GM23338 (cell line): ENCODE data around the gene CTNNA2. TPM values are rescaled to one million over a fixed set of nuclear protein-coding genes. Genes with fewer than 3 reads are reported as not detected.

Experiments used
- ATAC-seq: fragments of 200-7000 bp; cut with Tn5 transposase; 3 replicates; pipeline ENCODE4 v1.9.1; 2020
- DNase-seq: peaks from one replicate; pipeline ENCODE4 v3.0.0-alpha.2; 2015; ENCODE audit warnings: low spot score
- H2AFZ ChIP-seq: fragments of 200-600 bp; sonication (generic); 2 replicates; pipeline ENCODE4 v1.8.0; 2016; ENCODE audit warnings: antibody characterized with exemption, mild to moderate bottlenecking, moderate library complexity
- H3F3A ChIP-seq: fragments of 200-600 bp; sonication (generic); replicated peaks from 2 replicates; pipeline ENCODE4 v1.8.0; 2017; ENCODE audit warnings: antibody characterized with exemption, mixed run types, low read depth
- H3K27ac ChIP-seq: fragments of 200-600 bp; sonication (generic); 2 replicates; pipeline ENCODE4 v1.6.1; 2016; ENCODE audit warnings: low read depth
- H3K27me3 ChIP-seq: fragments of 200-600 bp; sonication (generic); 2 replicates; pipeline ENCODE4 v1.8.0; 2016; ENCODE audit warnings: mild to moderate bottlenecking, mixed run types, moderate library complexity; ENCODE audit not compliant: insufficient read depth
- H3K36me3 ChIP-seq: fragments of 200-600 bp; sonication (generic); 2 replicates; pipeline ENCODE4 v1.8.0; 2016; ENCODE audit warnings: mild to moderate bottlenecking; ENCODE audit not compliant: insufficient read depth
- H3K4me1 ChIP-seq: fragments of 200-600 bp; sonication (generic); 2 replicates; pipeline ENCODE4 v1.8.0; 2016; ENCODE audit warnings: mild to moderate bottlenecking, moderate library complexity; ENCODE audit not compliant: insufficient read depth
- H3K4me2 ChIP-seq: fragments of 200-600 bp; sonication (generic); 2 replicates; pipeline ENCODE4 v1.7.1; 2017; ENCODE audit warnings: mixed run types
- H3K4me3 ChIP-seq: fragments of 200-600 bp; sonication (generic); 2 replicates; pipeline ENCODE4 v1.6.1; 2016; ENCODE audit warnings: mixed run types
- H3K79me2 ChIP-seq: fragments of 200-600 bp; sonication (generic); replicated peaks from 2 replicates; pipeline ENCODE4 v1.8.0; 2017; ENCODE audit warnings: mild to moderate bottlenecking; ENCODE audit not compliant: insufficient read depth
- H3K9me2 ChIP-seq: fragments of 200-600 bp; sonication (generic); 2 replicates; pipeline ENCODE4 v1.8.0; 2017; ENCODE audit not compliant: insufficient read depth
- H4K20me1 ChIP-seq: fragments of 200-600 bp; sonication (generic); replicated peaks from 2 replicates; pipeline ENCODE4 v1.8.0; 2017; ENCODE audit warnings: mild to moderate bottlenecking; ENCODE audit not compliant: insufficient read depth
- H3K27ac Mint-ChIP-seq: 2 replicates; pipeline ENCODE4 v1.8.0; 2020; ENCODE audit warnings: inconsistent platforms, mild to moderate bottlenecking, moderate library complexity, mixed read lengths
- H3K27me3 Mint-ChIP-seq: 3 replicates; pipeline ENCODE4 v1.8.0; 2022; ENCODE audit warnings: low read depth, mild to moderate bottlenecking, moderate library complexity, mixed read lengths, inconsistent platforms; ENCODE audit not compliant: insufficient read depth, poor library complexity
- H3K36me3 Mint-ChIP-seq: 3 replicates; pipeline ENCODE4 v1.8.0; 2021; ENCODE audit warnings: low read depth, mild to moderate bottlenecking, inconsistent platforms, moderate library complexity, mixed read lengths
- H3K4me1 Mint-ChIP-seq: 3 replicates; pipeline ENCODE4 v1.8.0; 2020; ENCODE audit warnings: mild to moderate bottlenecking, inconsistent platforms, mixed read lengths
- H3K4me3 Mint-ChIP-seq: 3 replicates; pipeline ENCODE4 v1.8.0; 2021; ENCODE audit warnings: moderate library complexity, mild to moderate bottlenecking, inconsistent platforms, mixed read lengths
- H3K9me3 Mint-ChIP-seq: 3 replicates; pipeline ENCODE4 v1.8.0; 2020; ENCODE audit warnings: moderate library complexity, mild to moderate bottlenecking, inconsistent platforms, mixed read lengths
- CREB1 ChIP-seq: fragments of 250-450 bp; sonication (Bioruptor Pico); IDR thresholded peaks from 2 replicates; pipeline ENCODE4 v1.5.0; 2020; ENCODE audit warnings: low read depth, mild to moderate bottlenecking, moderate library complexity
- EZH2 ChIP-seq: fragments of 200-600 bp; sonication (generic); IDR thresholded peaks from one replicate; pipeline ENCODE4 v1.8.0; 2017; ENCODE audit warnings: antibody characterized with exemption, mild to moderate bottlenecking, low read depth; ENCODE audit not compliant: unreplicated experiment
- NANOG ChIP-seq: IDR thresholded peaks from 2 replicates; pipeline ENCODE4 v1.6.1; 2016; ENCODE audit warnings: antibody characterized with exemption, borderline replicate concordance
- POLR2AphosphoS5 ChIP-seq: IDR thresholded peaks from 2 replicates; pipeline ENCODE4 v1.6.1; 2016; ENCODE audit warnings: antibody characterized with exemption, low read depth
- ZNF114 ChIP-seq: fragments of 250-450 bp; sonication (Bioruptor Pico); IDR thresholded peaks from 2 replicates; pipeline ENCODE4 v1.5.0; 2020; ENCODE audit warnings: mild to moderate bottlenecking, moderate library complexity
- polyA plus RNA-seq: library from polyadenylated mRNA; unstranded; fragments of >200 nt; fragmentation: Nextera tagmentation; extraction: Ambion mirVana; gene quantifications from 2 replicates; pipeline ENCODE4 v1.2.1, GENCODE V29; 2016
- total RNA-seq: library from RNA; depleted of rRNA; stranded (reverse); fragments of >200 nt; shearing (Covaris generic); gene quantifications from 2 replicates; pipeline ENCODE4 v1.2.3, GENCODE V29; 2014
- TF ChIP-seq, protein P1 (sequence below): IDR thresholded peaks from 2 replicates; pipeline ENCODE4 v1.6.1; 2016; ENCODE audit warnings: antibody characterized with exemption
- TF ChIP-seq, protein P2 (sequence below), 2 experiments: fragments of 200-600 bp in 1 of 2; sonication (generic) in 1 of 2; conservative IDR thresholded peaks; 2 replicates each; pipeline versions ENCODE4 v1.5.1 to v1.6.1; 2016 to 2017; ENCODE audit warnings: antibody characterized with exemption in 2 of 2, low read depth in 2 of 2, mild to moderate bottlenecking in 2 of 2, moderate library complexity in 1 of 2
- TF ChIP-seq, protein P3 (sequence below): fragments of 250-450 bp; sonication (Bioruptor Pico); IDR thresholded peaks from 2 replicates; pipeline ENCODE4 v1.5.0; 2020; ENCODE audit warnings: mild to moderate bottlenecking, moderate library complexity

Gene CTNNA2
- total and polyA plus RNA-seq, 2 experiments from 2014 or later, result 6.4 to 15.6 TPM

DNA sequence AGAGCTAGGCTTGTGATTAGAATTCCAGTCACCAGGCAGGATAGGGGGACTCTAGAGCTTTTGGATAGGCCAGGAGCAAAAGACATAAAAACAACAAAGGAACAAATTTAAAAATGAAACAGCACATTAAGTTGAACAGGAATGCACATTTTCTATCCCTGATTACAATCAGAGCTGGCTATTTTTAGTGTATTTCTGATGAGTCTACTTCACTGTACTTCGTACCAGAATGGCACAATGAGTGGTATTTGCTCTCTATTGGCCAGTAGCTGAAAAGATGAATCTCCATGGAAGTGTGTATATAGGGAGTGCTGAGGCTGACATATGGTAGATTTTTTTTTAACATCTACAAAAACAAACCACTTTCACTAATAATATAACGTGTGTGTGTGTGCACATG lies 825.9 kb downstream of the CTNNA2 start:
- H3K36me3 ChIP-seq, result no peaks in the 10 kb centered on the region
- H3K27ac Mint-ChIP-seq, result no peak overlapping the region
- no peak overlapping the region for H3K4me3 ChIP-seq
- peaks cover 10% of the 10 kb centered on the region; the same call in 1 of the 2 replicates for H3K9me2 ChIP-seq
- DNase-seq (no peak), ATAC-seq (no peak)
- H3K4me1 ChIP-seq, result no peaks in the 10 kb centered on the region
- no peaks in the 10 kb centered on the region for H4K20me1 ChIP-seq
- H3K4me1 Mint-ChIP-seq, result no peaks in the 10 kb centered on the region
- no peak overlapping the region for H3K27ac ChIP-seq
- no peaks in the 10 kb centered on the region for H3K9me3 Mint-ChIP-seq
- H3K27me3 Mint-ChIP-seq, result no peaks in the 10 kb centered on the region
- H3F3A ChIP-seq, result no peaks in the 10 kb centered on the region
- H3K36me3 Mint-ChIP-seq, result no peaks in the 10 kb centered on the region
- no peaks in the 10 kb centered on the region for H3K79me2 ChIP-seq
- no peak overlapping the region for H2AFZ ChIP-seq
- no peak overlapping the region for H3K4me3 Mint-ChIP-seq
- H3K4me2 ChIP-seq, result no peak overlapping the region
- no peak for TF ChIP-seq POLR2AphosphoS5
- H3K27me3 ChIP-seq, result no peaks in the 10 kb centered on the region

DNA sequence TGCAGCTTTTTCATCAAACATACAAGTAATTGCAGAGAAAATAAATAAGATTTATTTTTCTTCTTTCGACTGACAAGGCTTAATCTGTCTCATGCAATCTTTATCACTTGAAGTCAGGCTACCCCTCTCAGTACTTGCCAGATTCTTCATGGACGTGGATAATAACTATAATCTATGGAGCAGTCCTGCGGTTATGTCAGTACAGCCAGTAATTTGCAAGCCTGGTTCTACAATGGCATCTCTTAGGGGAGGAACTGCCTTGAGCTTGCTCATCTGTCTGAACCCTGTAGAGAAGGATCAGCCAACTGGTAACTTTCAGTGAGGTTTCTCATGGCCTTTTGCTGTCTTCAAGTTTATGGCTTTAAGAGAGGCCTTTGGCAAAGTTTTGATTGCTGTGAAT lies 827.2 kb downstream of the CTNNA2 start:
- Mint-ChIP-seq H3K9me3 (no peaks in the 10 kb centered on the region), H3K27me3 (no peaks in the 10 kb centered on the region), H3K4me3 (no peak overlapping the region), H3K27ac (no peak overlapping the region), H3K4me1 (no peaks in the 10 kb centered on the region), H3K36me3 (no peaks in the 10 kb centered on the region)
- ATAC-seq (no peak), DNase-seq (no peak)
- TF ChIP-seq, protein P1, sequence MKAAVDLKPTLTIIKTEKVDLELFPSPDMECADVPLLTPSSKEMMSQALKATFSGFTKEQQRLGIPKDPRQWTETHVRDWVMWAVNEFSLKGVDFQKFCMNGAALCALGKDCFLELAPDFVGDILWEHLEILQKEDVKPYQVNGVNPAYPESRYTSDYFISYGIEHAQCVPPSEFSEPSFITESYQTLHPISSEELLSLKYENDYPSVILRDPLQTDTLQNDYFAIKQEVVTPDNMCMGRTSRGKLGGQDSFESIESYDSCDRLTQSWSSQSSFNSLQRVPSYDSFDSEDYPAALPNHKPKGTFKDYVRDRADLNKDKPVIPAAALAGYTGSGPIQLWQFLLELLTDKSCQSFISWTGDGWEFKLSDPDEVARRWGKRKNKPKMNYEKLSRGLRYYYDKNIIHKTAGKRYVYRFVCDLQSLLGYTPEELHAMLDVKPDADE, result no peak
- TF ChIP-seq ZNF114 (CRISPR knock-in tag) (no peak), NANOG (no peak), CREB1 (CRISPR knock-in tag) (no peak), POLR2AphosphoS5 (no peak)
- TF ChIP-seq, protein P2, sequence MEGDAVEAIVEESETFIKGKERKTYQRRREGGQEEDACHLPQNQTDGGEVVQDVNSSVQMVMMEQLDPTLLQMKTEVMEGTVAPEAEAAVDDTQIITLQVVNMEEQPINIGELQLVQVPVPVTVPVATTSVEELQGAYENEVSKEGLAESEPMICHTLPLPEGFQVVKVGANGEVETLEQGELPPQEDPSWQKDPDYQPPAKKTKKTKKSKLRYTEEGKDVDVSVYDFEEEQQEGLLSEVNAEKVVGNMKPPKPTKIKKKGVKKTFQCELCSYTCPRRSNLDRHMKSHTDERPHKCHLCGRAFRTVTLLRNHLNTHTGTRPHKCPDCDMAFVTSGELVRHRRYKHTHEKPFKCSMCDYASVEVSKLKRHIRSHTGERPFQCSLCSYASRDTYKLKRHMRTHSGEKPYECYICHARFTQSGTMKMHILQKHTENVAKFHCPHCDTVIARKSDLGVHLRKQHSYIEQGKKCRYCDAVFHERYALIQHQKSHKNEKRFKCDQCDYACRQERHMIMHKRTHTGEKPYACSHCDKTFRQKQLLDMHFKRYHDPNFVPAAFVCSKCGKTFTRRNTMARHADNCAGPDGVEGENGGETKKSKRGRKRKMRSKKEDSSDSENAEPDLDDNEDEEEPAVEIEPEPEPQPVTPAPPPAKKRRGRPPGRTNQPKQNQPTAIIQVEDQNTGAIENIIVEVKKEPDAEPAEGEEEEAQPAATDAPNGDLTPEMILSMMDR (conservative IDR thresholded peaks at IDR 0.05; ENCODE audit: low read depth in 2 of 2), result no peak
- Histone ChIP-seq H4K20me1 (no peaks in the 10 kb centered on the region), H3F3A (no peaks in the 10 kb centered on the region), H3K27ac (no peak overlapping the region), H3K36me3 (no peaks in the 10 kb centered on the region), H3K4me1 (no peaks in the 10 kb centered on the region), H3K9me2 (peaks cover 17% of the 10 kb centered on the region; the same call in 1 of the 2 replicates), H3K4me2 (no peak overlapping the region), H3K79me2 (no peaks in the 10 kb centered on the region), H3K4me3 (no peak overlapping the region), H2AFZ (no peak overlapping the region), H3K27me3 (no peaks in the 10 kb centered on the region)

DNA sequence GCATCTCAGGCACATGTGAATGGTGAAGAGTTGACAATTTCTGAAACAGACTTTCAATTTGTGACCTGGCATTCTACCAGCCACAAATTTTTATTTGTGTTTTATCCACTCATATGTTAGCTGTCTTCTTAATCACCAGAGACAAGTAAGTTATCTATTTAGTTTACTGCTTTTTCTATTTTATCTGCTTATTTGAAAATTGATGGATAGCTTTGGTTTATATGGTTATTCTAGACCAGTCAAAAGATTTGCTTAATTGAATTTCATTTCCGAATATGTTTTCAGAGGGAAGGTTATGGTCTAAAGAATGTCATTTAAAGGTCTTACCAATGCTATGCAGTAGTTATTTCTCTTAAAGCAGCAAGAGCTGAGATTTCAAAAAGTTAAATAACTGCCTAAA lies 835.2 kb downstream of the CTNNA2 start:
- Histone ChIP-seq H3K4me2 (no peak overlapping the region), H3K4me1 (peaks cover 15% of the 10 kb centered on the region), H3K27ac (no peak overlapping the region), H3F3A (no peaks in the 10 kb centered on the region), H4K20me1 (no peaks in the 10 kb centered on the region), H2AFZ (no peak overlapping the region), H3K9me2 (peaks cover 13% of the 10 kb centered on the region; the same call in 1 of the 2 replicates), H3K36me3 (no peaks in the 10 kb centered on the region), H3K79me2 (no peaks in the 10 kb centered on the region), H3K27me3 (no peaks in the 10 kb centered on the region), H3K4me3 (no peak overlapping the region)
- no peak for DNase-seq
- H3K9me3 Mint-ChIP-seq, result no peaks in the 10 kb centered on the region
- H3K4me1 Mint-ChIP-seq, result peaks cover 23% of the 10 kb centered on the region
- H3K4me3 Mint-ChIP-seq, result no peak overlapping the region
- no peaks in the 10 kb centered on the region for H3K36me3 Mint-ChIP-seq
- H3K27ac Mint-ChIP-seq, result no peak overlapping the region
- H3K27me3 Mint-ChIP-seq, result no peaks in the 10 kb centered on the region
- no peak for ATAC-seq
- TF ChIP-seq POLR2AphosphoS5 (no peak), EZH2 (no peak), NANOG (no peak), ZNF114 (CRISPR knock-in tag) (no peak)
- TF ChIP-seq, protein P3, sequence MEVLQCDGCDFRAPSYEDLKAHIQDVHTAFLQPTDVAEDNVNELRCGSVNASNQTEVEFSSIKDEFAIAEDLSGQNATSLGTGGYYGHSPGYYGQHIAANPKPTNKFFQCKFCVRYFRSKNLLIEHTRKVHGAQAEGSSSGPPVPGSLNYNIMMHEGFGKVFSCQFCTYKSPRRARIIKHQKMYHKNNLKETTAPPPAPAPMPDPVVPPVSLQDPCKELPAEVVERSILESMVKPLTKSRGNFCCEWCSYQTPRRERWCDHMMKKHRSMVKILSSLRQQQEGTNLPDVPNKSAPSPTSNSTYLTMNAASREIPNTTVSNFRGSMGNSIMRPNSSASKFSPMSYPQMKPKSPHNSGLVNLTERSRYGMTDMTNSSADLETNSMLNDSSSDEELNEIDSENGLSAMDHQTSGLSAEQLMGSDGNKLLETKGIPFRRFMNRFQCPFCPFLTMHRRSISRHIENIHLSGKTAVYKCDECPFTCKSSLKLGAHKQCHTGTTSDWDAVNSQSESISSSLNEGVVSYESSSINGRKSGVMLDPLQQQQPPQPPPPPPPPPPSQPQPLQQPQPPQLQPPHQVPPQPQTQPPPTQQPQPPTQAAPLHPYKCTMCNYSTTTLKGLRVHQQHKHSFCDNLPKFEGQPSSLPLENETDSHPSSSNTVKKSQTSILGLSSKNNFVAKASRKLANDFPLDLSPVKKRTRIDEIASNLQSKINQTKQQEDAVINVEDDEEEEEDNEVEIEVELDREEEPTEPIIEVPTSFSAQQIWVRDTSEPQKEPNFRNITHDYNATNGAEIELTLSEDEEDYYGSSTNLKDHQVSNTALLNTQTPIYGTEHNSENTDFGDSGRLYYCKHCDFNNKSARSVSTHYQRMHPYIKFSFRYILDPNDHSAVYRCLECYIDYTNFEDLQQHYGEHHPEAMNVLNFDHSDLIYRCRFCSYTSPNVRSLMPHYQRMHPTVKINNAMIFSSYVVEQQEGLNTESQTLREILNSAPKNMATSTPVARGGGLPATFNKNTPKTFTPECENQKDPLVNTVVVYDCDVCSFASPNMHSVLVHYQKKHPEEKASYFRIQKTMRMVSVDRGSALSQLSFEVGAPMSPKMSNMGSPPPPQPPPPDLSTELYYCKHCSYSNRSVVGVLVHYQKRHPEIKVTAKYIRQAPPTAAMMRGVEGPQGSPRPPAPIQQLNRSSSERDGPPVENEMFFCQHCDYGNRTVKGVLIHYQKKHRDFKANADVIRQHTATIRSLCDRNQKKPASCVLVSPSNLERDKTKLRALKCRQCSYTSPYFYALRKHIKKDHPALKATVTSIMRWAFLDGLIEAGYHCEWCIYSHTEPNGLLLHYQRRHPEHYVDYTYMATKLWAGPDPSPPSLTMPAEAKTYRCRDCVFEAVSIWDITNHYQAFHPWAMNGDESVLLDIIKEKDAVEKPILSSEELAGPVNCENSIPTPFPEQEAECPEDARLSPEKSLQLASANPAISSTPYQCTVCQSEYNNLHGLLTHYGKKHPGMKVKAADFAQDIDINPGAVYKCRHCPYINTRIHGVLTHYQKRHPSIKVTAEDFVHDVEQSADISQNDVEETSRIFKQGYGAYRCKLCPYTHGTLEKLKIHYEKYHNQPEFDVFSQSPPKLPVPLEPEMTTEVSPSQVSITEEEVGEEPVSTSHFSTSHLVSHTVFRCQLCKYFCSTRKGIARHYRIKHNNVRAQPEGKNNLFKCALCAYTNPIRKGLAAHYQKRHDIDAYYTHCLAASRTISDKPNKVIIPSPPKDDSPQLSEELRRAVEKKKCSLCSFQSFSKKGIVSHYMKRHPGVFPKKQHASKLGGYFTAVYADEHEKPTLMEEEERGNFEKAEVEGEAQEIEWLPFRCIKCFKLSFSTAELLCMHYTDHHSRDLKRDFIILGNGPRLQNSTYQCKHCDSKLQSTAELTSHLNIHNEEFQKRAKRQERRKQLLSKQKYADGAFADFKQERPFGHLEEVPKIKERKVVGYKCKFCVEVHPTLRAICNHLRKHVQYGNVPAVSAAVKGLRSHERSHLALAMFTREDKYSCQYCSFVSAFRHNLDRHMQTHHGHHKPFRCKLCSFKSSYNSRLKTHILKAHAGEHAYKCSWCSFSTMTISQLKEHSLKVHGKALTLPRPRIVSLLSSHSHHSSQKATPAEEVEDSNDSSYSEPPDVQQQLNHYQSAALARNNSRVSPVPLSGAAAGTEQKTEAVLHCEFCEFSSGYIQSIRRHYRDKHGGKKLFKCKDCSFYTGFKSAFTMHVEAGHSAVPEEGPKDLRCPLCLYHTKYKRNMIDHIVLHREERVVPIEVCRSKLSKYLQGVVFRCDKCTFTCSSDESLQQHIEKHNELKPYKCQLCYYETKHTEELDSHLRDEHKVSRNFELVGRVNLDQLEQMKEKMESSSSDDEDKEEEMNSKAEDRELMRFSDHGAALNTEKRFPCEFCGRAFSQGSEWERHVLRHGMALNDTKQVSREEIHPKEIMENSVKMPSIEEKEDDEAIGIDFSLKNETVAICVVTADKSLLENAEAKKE (CRISPR knock-in tag), result no peak
